SHP77 treated with DMSO at 0.1 percent for 48 hours (cell line): Measurements from ENCODE around the gene POLR3GL.

Experiments used
- DNase-seq: peaks from one replicate; lab custom pipeline; 2025; lab: John Stamatoyannopoulos, UW

Gene POLR3GL

DNA sequence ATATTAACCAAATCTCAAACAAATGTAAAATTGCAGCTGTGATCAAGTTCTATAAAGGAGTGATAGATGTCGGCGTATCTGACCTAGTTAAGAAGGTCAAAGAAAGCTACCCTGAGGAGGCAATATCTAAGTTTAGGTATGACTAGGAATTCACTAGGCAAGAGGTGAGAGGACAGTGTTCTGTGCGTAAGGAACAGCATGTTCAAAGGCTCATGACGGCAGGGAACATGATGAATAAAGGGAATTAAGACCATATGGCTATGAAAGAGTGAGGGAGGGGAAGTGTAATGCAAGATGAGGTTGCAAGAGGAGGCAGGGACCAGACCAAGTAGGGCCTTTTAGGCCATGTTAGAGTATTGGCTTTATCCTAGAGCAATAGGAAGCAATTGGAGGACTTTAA, 15.3 kb upstream of the POLR3GL start:
- no peak for DNase-seq

DNA sequence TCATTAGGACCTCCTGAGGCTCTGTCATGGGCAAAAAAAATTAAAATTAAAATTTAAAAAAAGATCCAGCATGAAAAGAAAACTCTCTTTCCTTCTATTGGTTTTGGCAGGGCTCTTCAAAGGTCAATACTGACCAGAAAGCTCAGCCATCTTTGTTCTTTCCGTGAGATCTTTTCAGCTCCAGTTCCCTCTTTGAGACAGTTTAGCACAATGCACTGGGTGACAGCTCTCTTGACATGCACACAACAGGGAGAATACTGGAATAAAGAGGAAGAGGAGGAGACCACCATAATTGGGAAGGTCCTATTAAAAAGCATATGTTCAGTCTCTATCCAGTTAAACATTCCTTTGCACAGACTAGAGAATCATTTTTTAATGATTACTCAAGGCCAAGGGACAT, 13.0 kb upstream of the POLR3GL start:
- no peak for DNase-seq

DNA sequence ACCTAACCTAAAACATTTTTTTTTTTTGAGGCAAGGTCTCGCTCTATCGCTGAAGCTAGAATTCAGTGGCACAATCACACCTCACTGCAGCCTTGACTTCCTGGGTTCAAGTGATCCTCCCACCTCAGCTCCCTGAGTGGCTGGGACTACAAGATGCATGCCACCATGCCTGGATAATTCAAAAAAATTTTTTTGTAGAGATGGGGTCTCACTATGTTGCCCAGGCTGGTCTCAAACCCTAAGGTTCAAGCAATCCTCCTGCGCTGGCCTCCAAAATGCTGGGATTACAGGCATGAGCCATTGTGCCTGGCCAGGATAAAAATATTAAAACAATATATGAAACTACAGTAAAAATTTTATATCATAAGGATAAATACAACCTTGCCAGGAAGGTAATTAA, 11.6 kb upstream of the POLR3GL start:
- DNase-seq: no peak

DNA sequence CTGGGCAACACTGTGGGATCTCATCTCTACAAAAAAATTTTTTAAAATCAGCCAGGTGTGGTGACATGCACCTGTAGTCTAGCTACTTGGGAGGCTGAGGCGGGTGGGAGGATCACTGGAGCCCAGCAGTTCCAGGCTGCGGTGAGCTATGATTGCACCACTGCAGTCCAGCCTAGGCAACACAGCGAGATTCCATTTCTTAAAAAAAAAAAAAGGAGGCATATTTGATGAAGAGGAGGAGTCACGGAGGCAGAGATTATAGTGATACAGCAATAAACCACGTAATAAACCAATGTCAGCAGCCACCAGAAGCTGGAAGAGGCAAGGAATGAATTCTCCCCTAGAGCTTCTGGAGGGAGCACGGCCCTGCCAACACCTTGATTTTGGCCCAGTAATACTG, 10.6 kb upstream of the POLR3GL start:
- no peak for DNase-seq

DNA sequence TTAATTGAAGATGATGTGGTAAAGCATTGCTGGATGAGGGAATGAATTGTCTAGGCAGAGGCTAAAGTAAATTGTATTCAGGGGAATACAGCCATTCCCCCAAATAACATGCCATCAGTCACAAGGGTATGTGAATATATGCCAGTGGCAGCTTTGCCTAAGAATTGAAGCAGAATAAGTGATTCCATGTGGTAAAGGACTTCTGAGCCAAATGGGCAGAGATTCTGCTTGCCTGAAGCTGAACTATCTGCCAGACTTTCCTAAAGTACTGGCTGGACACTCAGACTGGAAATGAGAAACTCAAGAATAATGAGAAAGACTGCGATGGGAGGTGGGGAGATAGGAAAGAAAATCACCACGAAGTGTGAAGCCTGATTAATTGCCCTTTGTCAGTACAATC, 9.1 kb upstream of the POLR3GL start:
- no peak for DNase-seq

DNA sequence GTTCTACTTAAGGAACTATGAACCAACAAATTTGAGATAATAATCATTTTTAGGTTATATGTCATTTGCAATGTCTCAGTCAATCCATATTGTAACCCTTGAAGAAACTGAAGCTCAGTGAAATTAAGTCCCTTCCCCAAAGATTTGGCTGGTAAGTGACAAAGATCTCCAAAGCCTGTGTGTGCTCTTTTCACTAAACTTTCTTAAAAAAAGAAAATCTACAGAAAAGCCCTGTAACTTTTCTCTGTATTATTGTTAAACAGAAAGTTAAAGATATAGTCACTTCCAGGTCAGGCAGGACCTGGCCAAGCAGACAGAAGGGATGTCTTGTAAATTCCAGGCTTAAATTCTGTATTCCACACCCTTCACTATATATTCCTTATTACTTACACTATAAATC, 8.1 kb upstream of the POLR3GL start:
- DNase-seq: no peak

DNA sequence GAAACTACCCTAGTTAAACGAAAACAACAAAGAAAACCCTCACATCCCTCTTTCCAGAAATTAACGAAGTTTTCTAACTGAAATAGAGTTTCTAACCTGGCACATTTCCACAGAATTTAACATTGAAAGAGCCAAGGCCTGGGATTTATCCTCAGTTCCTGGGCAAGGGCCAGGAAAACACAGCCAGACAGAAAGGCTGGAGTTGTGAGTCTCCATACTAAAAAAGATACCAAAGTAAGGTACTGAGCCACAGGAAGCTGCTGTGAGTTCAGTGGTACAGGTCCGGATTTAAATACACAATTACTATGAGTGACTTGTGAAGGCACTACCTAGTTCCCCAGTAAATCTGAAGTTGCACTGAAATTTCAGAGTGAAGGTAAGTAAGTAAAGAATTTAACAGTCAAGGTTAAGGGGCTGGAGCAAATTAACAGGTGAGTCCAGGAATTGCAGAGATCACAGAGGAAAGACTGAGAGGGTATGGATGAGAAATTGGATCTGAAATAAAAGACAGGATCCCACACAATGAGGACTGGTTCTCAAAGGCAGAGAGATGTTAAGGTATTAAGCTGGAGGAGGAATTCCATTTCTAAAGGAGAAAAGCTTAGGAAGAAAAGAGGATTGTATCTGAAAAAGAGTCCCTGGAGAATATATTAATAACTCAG, 7.6 kb upstream of the POLR3GL start:
- DNase-seq: peak; percentile 66

DNA sequence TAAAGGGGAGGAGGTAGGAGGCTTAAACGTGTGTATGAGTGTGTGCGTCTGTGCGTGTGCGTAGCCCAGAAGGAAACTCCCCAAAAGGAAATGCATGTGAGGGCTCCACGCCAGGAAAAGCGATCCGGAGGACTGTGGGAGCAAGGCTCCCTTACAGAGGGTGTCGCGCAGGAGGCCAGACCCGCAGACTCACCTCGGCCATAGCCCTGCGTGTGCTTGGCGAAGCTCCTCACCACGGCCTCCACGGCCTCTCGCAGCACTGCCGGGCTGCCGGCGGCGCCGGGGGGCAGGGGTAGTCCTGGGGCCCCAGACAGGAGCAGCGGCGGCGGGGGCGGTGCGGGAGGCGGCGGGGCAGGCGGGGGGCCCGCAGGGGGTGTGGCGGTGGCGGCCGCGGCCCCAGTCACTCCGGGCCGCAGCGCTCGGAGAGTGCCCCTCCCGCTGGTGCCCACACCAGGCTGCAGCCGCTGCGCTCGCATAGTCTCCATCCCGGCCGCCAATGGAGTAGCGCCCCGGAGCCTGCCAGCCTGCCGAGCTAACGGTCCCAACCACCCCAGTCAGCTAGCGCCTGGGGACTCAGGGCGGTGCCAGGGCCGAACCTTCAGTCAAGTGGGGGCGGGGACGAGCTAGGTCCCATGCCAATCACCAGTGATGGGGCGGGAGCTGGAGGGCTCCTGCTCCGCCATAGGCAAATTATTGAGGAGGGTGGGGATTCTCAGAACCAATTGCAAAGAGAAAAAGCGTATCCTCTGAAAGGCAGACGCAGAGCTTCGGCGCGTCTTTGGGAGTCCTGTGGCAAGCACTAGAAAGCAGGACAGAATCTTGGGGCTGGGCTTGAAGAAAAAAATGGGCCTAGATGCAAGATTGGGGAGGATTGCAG, 6.8 kb upstream of the POLR3GL start, which contains the start of gene LIX1L:
TSS of gene LIX1L (minus strand) at position 575 of the 877 bp plus-strand sequence. CDS start at position 485, 90 bp downstream.
- peak; percentile 100 for DNase-seq

DNA sequence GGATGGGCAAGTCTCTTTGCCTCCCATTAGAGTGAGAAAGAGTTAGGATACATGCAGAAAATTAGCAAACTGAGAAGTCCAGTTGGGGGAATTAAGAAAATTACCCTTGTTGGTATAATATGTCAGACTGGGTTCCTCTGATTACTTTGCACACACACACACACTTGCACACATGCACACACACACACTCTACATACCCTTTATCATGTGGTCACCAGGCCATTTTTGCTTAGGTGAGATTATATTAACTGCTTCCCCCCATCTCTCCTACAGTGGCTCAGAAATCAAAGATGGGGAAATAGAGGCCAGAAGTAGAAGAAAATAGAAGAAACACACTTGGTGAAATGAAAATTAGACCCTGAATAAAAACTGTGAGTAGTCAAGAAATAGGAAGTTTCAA, 5.8 kb upstream of the POLR3GL start:
- DNase-seq: no peak

DNA sequence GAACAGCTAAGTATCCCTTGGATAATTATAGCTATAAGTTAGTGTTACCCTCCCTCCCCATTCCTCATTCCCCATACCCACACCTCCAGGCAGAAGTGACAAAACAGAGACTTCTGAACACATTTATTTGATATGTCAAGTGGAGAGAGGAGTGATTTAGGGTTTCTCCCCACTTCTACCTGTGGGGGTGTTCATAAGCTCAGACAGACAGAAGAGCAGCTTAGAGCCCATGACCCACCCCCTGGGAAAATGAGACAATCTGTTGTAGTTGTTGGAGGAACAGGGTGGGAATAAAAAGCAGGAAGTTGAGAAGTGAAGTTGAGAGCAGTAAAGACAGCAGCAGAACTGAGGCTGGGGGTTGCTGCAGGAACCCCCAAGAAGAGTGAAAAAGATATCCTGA, 5.2 kb upstream of the POLR3GL start:
- no peak for DNase-seq

DNA sequence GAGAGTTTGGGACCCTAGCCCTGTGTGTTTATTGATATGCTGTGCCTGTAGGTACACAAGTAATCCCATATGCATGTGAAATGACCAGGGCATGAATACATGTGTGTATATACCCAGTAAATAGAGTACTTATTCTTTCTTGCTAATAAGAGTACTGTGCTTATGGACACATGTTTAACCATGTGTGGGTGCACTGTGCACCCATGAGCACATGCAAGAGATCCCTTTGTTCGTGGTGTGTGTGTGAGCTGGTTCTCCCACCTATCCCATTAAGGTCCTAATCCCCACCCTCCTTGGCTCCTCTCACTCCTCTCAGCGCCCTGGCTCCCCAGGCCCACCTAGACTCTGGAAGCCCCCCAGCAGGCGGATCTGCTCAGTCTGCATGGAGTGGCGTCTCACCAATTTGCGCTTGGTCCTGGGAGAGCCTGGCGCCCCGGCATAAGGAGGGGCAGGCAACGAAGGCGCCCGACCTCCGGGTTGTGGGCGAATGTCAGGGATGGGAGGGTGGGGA, 4.5 kb upstream of the POLR3GL start:
- DNase-seq: no peak

DNA sequence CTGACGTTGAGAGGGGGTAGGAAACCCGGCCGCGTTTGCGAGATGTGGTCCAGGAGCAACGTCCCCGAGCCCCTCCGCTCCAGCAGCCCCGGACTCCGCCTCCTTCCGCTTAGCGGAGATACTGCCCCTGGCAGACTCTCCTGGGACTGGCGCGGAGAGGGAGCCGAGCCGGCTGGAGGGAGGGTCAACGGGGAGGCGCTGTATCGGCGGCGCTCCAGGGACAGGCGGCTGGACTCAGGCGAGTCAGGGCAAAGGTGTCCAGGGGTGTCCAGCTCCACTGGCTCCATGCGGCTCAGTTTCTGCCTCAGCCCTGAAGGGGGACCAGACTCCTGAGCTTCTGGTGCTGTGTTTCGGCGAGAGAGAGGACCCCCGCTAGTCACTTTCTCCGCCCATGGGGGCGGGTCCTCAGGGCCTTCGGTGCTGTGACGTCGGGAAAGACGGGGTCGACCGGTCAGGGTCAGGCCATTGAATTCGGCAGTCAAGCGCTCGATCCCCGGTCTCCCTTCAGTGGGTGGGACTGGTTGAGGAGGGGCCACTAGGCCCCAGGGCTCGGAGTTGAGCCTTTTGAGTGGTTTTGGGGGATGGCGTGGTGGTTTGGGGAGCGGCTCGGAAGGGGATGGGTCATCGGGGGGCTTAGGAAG, 3.9 kb upstream of the POLR3GL start:
- peak; percentile 94 for DNase-seq

DNA sequence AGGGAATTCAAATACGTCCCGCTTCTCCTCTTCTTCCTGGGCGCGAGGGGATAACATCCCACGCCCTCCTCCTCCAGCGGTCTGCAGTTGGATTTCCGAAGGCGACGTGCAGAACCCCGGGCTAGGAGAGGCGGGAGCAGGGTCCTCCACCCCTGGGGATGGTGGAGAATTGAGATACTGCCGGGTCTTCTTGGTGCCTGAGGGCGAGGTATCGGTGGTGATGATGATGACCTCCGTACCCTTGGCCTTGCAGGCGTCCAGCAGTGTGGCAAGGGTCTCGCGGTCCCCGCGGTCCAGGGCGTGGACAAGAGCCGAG, 3.4 kb upstream of the POLR3GL start:
- no peak for DNase-seq

DNA sequence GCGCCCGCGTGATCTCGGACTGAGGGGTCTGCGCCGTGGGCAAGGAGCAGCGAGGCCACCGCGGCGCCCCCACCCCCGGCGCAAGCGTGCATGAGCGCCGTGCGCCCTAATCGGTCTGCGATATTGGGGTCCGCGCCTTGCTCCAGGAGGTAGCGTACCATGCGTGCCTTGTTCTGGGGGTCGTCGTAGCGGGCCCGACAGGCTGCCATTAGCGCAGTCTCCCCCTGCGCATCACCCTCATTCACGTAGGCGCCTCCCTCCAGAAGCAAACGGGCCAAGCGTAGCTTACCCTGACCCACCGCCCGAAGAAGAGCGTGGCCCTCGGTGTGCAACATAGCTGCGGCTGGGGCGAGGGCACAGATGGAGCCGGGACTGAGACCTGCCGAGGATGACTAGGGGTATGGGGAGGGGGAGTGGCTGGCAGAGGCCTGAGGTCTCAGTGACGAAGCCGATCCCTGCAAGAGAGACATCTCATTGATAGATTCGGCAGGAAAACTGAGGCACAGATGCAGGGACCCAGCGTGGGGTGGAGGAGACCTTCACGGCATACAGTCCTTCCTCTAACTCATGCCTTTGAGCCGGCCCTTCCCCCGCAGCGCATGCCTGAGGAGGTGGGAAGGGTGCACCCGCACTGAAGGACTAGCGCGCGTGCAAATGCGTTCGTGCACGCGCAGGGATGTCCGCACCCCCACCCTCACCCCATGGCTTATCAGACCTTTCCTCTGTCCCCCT, 2.9 kb upstream of the POLR3GL start:
- DNase-seq: no peak

DNA sequence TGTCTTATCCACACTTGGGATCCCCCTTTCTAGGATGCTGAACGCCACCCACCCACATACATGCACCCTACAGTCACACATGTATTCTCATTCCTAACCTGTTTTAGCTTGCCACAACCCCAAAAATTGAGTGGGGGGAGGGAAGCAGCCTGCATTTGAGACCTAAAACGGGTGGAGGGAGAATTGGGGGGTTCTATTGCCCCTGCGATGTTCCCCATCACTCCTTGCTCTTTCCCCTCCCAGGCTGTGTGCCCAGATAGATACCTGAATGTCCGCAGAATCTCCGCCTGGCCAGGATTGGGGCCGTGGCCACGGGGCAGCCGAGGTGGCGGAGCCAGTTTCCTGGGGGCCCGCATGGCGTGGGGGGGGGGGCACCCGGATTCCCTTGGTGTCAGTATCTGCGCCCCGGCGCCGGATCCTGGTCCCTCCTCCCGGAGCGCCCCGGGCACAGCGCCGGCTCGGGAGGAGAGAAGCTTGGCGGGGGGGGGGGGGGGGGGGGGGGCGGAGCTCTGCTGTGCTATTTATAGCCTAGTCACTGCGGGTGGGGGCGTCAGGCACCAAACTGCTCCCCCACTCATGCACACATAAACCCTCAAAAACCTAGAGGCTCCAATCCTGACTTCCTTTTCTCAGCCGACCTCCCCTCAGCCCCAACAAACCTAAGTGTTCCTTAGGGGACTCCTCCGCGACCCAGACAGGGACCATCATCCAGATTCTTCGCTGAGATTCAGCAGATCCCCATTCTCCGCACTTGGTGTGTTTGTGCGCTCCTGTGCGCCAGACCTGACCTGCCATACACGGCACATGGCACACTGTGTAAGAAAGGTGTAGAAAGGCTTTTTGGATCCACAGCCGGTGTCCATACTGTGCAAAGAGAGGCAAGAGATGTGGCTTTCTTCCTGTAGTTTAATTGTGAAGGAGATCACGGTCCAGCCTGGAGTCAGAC, 2.1 kb upstream of the POLR3GL start:
- DNase-seq: peak; percentile 62

DNA sequence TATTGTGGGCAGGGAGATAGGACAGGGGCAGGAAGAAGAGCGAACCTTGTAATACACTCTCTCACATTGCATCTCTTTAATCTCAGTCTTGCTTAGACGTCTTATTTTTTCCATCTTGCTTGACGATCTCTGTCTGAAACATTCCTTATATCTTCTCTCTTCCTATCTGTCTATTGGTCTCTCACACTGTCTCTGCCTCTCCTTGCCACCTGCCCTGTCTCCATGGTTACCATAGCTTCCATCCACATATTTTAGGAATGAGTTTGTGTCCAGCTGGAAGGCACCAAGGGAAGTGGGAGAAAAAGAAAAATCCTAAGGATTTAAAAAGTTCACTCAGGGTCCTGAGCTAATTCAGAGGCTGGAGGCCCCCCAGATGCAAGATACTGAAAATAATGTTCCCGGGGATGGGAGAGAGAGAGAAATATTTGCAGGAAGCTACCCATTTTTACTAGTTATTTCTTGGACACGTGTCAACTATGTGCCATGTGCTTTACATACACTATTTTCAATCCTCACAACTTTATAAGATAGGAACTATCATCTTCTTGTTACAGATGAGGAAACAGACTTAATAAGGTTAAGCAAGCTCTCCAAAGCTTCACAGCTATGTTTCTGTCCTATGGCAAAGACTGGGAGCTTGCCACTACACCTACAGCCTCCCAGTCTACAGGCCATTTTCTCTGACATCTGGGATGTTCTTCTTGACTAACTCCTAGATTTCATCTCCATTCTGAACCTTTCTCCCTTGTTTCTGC, 1.0 kb upstream of the POLR3GL start:
- DNase-seq: peak; percentile 77

DNA sequence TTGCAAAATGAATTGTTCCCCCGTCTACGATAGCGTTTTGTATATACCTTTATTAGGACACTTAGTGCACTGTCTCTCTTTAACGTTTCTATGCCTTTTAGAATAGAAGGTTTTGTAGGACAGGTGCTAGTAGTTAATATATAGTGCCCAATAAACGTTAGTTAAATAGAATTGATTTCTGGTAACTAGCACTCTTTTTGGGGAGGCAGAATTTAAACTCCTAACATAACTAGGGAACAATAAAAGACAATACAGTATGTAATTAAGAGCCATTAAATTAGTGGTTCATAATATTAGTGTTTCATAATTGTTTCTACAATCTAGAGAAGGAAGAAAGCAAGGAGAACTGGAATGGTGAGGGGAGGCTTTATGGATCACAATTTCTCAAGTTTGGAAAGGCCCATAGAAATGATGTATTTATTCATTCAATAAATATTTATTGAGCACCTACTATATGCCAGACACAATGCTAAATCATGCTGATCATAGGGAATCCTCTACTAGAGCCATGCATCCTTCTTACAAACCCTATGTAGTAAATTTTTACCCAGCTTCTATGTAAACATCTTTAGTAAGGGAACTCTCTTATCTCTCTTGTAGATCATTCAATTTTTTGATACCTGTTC, 742 bp downstream of the POLR3GL start:
- DNase-seq: no peak

DNA sequence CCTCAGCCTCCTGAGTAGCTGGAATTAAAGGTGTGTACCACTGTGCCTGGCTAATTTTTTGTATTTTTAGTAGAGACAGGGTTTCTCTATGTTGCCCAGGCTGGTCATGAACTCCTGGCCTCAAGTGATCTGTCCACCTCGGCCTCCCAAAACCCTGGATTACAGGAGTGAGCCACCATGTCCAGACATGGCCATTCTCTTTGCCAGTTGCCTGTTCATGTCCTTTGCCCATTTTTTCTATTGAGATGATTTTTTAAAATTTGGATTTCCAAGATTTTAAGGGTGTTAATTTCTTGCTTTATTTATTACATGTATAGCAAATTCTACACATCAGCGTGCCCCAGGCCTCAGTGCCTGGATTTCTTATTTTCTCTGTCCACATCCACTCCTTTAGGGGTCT, 2.8 kb downstream of the POLR3GL start:
- no peak for DNase-seq

DNA sequence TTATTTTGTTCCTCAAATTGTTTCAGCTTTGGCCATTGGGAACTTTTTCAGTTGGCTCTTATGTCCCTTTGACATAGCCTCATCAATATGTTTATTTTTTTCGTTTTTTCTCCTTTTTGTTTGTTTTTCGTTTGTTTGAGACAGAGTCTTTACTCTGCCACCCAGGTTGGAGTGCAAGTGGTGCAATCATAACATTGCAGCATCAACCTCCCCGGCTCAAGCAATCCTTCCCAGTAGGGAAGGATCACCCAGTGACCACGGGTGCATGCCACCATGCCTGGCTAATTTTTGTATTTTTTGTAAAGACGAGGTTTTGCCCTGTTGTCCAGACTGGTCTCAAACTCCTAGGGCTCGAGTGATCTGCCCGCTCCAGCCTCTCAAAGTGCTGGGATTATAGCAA, 8.1 kb downstream of the POLR3GL start:
- no peak for DNase-seq

DNA sequence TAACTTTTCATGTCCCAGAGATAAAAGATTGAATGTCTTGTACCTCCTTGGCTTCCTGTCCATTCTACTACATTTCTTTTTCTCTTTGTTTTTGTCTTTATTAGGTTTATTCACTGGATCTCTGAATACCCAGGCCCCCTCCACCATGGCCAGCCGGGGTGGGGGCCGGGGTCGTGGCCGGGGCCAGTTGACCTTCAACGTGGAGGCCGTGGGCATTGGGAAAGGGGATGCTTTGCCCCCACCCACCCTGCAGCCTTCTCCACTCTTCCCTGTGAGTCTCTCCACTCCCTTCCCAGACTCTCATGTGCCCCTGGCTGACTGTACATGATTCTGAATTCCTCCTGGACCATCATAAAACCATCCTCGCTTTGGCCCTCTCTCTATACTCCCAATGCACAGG, 10.2 kb downstream of the POLR3GL start:
- no peak for DNase-seq
